Right lobe of liver (tissue), 6 donors: ENCODE measurements around the gene CEMP1. TPM values are rescaled to one million over a fixed set of nuclear protein-coding genes. Genes with fewer than 3 reads are reported as not detected.

Experiments
- ATAC-seq, 4 donors: fragments of 200-7000 bp; cut with Tn5 transposase; one replicate each; pipeline ENCODE4 v1.9.1; 2020; ENCODE audit warnings: mild to moderate bottlenecking in 4 of 4, moderate library complexity in 4 of 4
- DNase-seq, 3 donors: peaks; one replicate each; pipeline ENCODE4 v3.0.0-alpha.2; 2020
- H3K27ac ChIP-seq, 3 donors: fragments of 200-600 bp; one replicate each; pipeline ENCODE4 v1.8.0; 2022
- H3K27me3 ChIP-seq, 2 donors: fragments of 200-600 bp; one replicate each; pipeline ENCODE4 v1.8.0; 2022
- H3K36me3 ChIP-seq, 4 donors: fragments of 200-600 bp; sonication (generic) in 1 of 4; one replicate each; pipeline versions ENCODE4 v1.5.1 to v1.8.0; 2017 to 2022; ENCODE audit warnings: control low read depth in 1 of 4
- H3K4me1 ChIP-seq, 4 donors: fragments of 200-600 bp; sonication (generic) in 1 of 4; one replicate each; pipeline versions ENCODE4 v1.5.1 to v1.8.0; 2017 to 2022; ENCODE audit warnings: control low read depth in 1 of 4
- H3K4me3 ChIP-seq, 3 donors: fragments of 200-600 bp; one replicate each; pipeline ENCODE4 v1.8.0; 2022
- H3K9me3 ChIP-seq, 4 donors: fragments of 200-600 bp; sonication (generic) in 1 of 4; one replicate each; pipeline versions ENCODE4 v1.5.1 to v1.8.0; 2017 to 2022; ENCODE audit warnings: control low read depth in 1 of 4
- CTCF ChIP-seq, 4 donors: fragments of 200-600 bp in 3 of 4; fragments of 450-650 bp in 1 of 4; IDR thresholded peaks; one replicate each; pipeline versions ENCODE4 v1.5.1 to v1.8.0; 2016 to 2022; ENCODE audit warnings: antibody characterized with exemption in 4 of 4, mild to moderate bottlenecking in 2 of 4
- POLR2A ChIP-seq: fragments of 450-650 bp; IDR thresholded peaks from one replicate; pipeline ENCODE4 v1.6.1; 2017; ENCODE audit warnings: antibody characterized with exemption, mild to moderate bottlenecking
- WGBS: methylation state at CpG from one replicate; pipeline ENCODE4 v1.1.6; 2018; ENCODE audit warnings: low coverage, low lambda C conversion rate; ENCODE audit not compliant: insufficient coverage; ENCODE audit errors: missing lambda C conversion rate; 5-methylcytosine and 5-hydroxymethylcytosine counted together
- intact Hi-C, 2 donors: fragments of 100-400 bp; cut with DNase I; formaldehyde crosslinking; loops; one replicate each; pipeline versions ENCODE4 v1.11.2 to v1.14.1; 2022
- total RNA-seq, 6 experiments: library from RNA; depleted of rRNA in 2 of 6; stranded (reverse); fragments of >200 nt in 2 of 6; fragmentation: NEBNext Ultra II Directional in 3 of 6; extraction: Animal tissue kit (Norgen Biotek cat#: 25700) in 3 of 6; gene quantifications; one replicate each; pipeline versions ENCODE4 v1.1.0 to v1.2.4, GENCODE V29; 2016 to 2023
- donor health status: DM: no; HTN: yes; CAD: no.
- donor health status: DM: no; HTN: no; CAD: no.
- donor health status: DM: no; HTN: no; CAD: no.
- donor health status: DM: no; HTN: yes; CAD: no.
- donor health status: DM: no; HTN: yes; CAD: no.

CEMP1 gene
- total RNA-seq, 6 experiments from 2014 or later, result 0.22 to 0.29 TPM; not detected in 4

GRCh38 chr16:2518823-2519710 is 12.1 kb downstream of the CEMP1 start:
- intact Hi-C loops, result no loop called here
- 64% methylated on average over 10 of the region's 39 CpGs for WGBS
- peak; percentile 47 to 64 (median 61) for DNase-seq
- peaks cover 0 to 66% (median 37%) of the 10 kb centered on the region in 4 donors for H3K4me1 ChIP-seq
- no peak for TF ChIP-seq POLR2A
- TF ChIP-seq CTCF (IDR thresholded peaks at IDR 0.05), result no peak
- H3K9me3 ChIP-seq, result no peaks in the 10 kb centered on the region
- H3K36me3 ChIP-seq, result peaks cover 0 to 8% (median 0%) of the 10 kb centered on the region in 4 donors
- no peaks in the 10 kb centered on the region for H3K27me3 ChIP-seq
- peak in 1 of 4 donors; percentile 2 for ATAC-seq
- H3K4me3 ChIP-seq, result no peak overlapping the region
- H3K27ac ChIP-seq, result peak overlapping the region in 2 of 3 donors; percentile 54 to 80

GRCh38 chr16:2517954-2518605 is 13.1 kb downstream of the CEMP1 start:
- no peak overlapping the region for H3K4me3 ChIP-seq
- peaks cover 0 to 59% (median 32%) of the 10 kb centered on the region in 4 donors for H3K4me1 ChIP-seq
- WGBS, result 40% methylated on average over 7 of the region's 12 CpGs
- TF ChIP-seq POLR2A (no peak), CTCF (IDR thresholded peaks at IDR 0.05) (no peak)
- H3K36me3 ChIP-seq, result peaks cover 0 to 8% (median 0%) of the 10 kb centered on the region in 4 donors
- peak overlapping the region in 2 of 3 donors; percentile 21 to 61 for H3K27ac ChIP-seq
- intact Hi-C loops, result no loop called here
- ATAC-seq (no peak), DNase-seq (peak in 1 of 3 donors; percentile 50)
- H3K27me3 ChIP-seq, result no peaks in the 10 kb centered on the region
- no peaks in the 10 kb centered on the region for H3K9me3 ChIP-seq

GRCh38 chr16:2516391-2517240 is 14.6 kb downstream of the CEMP1 start:
- Histone ChIP-seq H3K4me1 (peaks cover 0 to 59% (median 31%) of the 10 kb centered on the region in 4 donors), H3K27ac (peak overlapping the region; percentile 33 to 92 (median 61)), H3K9me3 (no peaks in the 10 kb centered on the region), H3K27me3 (no peaks in the 10 kb centered on the region), H3K36me3 (peaks cover 0 to 6% (median 0%) of the 10 kb centered on the region in 4 donors), H3K4me3 (peak overlapping the region; percentile 6 to 82 (median 7))
- DNase-seq (peak in 2 of 3 donors; percentile 64 to 65), ATAC-seq (peak in 1 of 4 donors; percentile 1)
- intact Hi-C loops, result no loop called here
- TF ChIP-seq CTCF (IDR thresholded peaks at IDR 0.05) (no peak), POLR2A (no peak)
- 22% methylated on average over 9 of the region's 11 CpGs for WGBS

GRCh38 chr16:2515180-2515851 is 15.9 kb downstream of the CEMP1 start:
- H3K4me1 ChIP-seq, result peaks cover 0 to 50% (median 29%) of the 10 kb centered on the region in 4 donors
- WGBS, result 15% methylated on average over 10 of the region's 14 CpGs
- peak overlapping the region; percentile 92 to 94 (median 93) for H3K27ac ChIP-seq
- ATAC-seq (no peak), DNase-seq (peak in 2 of 3 donors; percentile 36 to 52)
- TF ChIP-seq POLR2A (no peak), CTCF (IDR thresholded peaks at IDR 0.05) (no peak)
- peak overlapping the region; percentile 78 to 82 (median 81) for H3K4me3 ChIP-seq
- intact Hi-C loops, result no loop called here
- no peaks in the 10 kb centered on the region for H3K27me3 ChIP-seq
- no peaks in the 10 kb centered on the region for H3K9me3 ChIP-seq
- peaks cover 0 to 6% (median 0%) of the 10 kb centered on the region in 4 donors for H3K36me3 ChIP-seq
